Memory B cell (primary cell): Measurements from ENCODE around the gene ELAVL2.

Experiments
- ATAC-seq: fragments of 150-1000 bp; cut with Tn5 transposase; 2 replicates; pipeline ENCODE4 v1.10.0; 2021; ENCODE audit warnings: low read depth, mild to moderate bottlenecking, moderate library complexity
- DNase-seq, 2 donors: peaks; one replicate each; pipeline ENCODE4 v3.0.0; 2022; ENCODE audit warnings: low spot score in 2 of 2
- H3K27ac Mint-ChIP-seq: one replicate; pipeline ENCODE4 v1.8.0; 2022; ENCODE audit warnings: mild to moderate bottlenecking, moderate library complexity, mixed read lengths
- H3K27me3 Mint-ChIP-seq: one replicate; pipeline ENCODE4 v1.8.0; 2022; ENCODE audit warnings: mixed read lengths
- H3K36me3 Mint-ChIP-seq: one replicate; pipeline ENCODE4 v1.8.0; 2022; ENCODE audit warnings: mild to moderate bottlenecking, mixed read lengths
- H3K4me1 Mint-ChIP-seq: one replicate; pipeline ENCODE4 v1.8.0; 2022; ENCODE audit warnings: mixed read lengths
- H3K4me3 Mint-ChIP-seq: one replicate; pipeline ENCODE4 v1.8.0; 2022; ENCODE audit warnings: mild to moderate bottlenecking, moderate library complexity, mixed read lengths
- H3K9me3 Mint-ChIP-seq: one replicate; pipeline ENCODE4 v1.8.0; 2022; ENCODE audit warnings: mixed read lengths

Gene ELAVL2

DNA sequence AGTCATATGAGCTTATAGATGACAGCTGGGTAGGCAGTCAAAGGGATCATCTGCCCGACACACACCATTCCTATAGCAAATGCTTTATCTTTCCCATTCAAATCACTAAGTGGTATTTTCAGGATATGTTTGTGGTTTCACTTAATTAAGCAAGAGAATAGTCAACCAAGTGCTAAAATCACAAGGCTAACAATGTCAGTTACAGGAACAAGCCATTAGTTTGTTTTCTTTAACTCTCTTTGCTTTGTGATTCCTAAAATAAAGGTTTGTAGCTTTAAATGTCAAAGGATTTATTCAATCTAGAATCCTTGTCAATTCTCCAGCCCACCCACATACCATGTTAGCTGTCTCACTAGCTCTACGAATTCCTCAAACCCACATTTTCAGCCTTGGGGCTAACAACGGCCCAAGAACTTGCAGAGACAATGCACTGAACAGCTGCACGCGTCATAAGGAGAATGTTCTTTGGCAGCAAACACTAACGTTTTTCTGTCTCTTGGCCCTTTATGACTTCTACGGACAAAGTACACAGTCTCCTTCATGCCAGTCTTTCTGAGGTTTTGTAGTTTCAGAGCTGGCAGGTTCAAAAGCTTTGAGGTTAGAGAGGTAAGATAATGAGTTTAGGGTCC lies 56.6 kb downstream of the ELAVL2 start:
- no peak for ATAC-seq
- Mint-ChIP-seq H3K27me3 (no peaks in the 10 kb centered on the region), H3K4me3 (no peak overlapping the region), H3K36me3 (no peaks in the 10 kb centered on the region), H3K4me1 (no peaks in the 10 kb centered on the region), H3K9me3 (peaks cover 4% of the 10 kb centered on the region), H3K27ac (no peak overlapping the region)
- DNase-seq: no peak

DNA sequence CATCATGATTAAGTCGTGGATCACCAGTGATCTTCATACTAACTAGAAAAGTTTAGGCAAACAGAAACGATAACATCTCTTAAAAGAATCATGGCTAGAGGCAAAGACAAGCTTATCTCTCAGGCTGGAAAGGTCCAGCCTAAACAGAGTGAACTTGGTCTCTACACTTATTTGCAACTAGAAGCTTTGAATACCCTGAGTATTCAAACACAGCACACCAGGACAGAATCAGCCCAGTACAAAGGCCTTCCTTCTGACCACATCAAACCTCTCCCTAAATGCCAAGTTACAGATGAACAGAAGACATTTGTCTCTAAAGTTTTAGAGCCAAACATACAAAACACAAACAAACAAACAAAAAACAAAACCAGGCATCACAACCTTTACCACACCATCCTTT lies 57.2 kb downstream of the ELAVL2 start:
- H3K9me3 Mint-ChIP-seq: peaks cover 4% of the 10 kb centered on the region
- H3K4me3 Mint-ChIP-seq: no peak overlapping the region
- H3K4me1 Mint-ChIP-seq: no peaks in the 10 kb centered on the region
- H3K36me3 Mint-ChIP-seq: no peaks in the 10 kb centered on the region
- ATAC-seq: no peak
- no peaks in the 10 kb centered on the region for H3K27me3 Mint-ChIP-seq
- H3K27ac Mint-ChIP-seq: no peak overlapping the region
- DNase-seq: no peak

DNA sequence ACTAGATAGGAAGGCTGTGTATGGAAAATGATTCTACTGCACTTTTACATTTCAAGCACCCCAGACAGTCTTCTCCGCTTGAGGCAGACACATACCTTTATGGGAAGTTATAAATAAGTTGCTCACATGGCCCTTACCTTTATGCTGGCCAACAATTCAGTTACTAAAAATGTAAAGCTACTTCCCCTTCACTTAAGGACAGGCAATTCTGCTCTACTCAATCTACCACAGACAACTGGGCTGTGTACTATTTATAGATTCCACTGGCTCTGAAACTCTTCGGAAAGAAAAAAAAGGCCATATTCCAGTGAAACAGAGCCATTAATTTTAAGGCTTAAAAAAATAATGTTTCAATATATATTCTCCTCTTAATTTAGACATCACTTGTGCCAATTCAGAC lies 59.4 kb downstream of the ELAVL2 start:
- peaks cover 4% of the 10 kb centered on the region for H3K9me3 Mint-ChIP-seq

DNA sequence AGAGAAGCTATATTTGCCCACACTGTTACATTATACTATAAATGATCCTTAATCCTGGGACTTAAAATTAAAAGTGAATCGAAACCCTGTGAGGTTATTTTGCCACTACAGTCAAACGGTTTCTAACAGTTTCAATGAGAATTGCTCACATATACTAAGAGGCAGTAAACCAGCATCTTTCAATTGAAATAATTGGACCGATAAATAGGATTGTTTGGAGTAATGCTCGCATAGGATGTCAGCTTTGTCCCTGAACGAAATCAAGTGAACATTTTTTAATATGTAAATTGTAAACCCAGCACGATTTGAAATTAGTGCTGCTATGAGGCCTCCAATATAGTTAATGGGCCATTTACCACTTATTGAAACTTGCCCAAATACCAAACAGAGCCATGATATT lies 60.5 kb downstream of the ELAVL2 start:
- H3K27me3 Mint-ChIP-seq: no peaks in the 10 kb centered on the region

More for the DNA sequence above, 59.4 kb downstream of the ELAVL2 start:
- Mint-ChIP-seq H3K27ac (no peak overlapping the region), H3K4me1 (no peaks in the 10 kb centered on the region), H3K36me3 (no peaks in the 10 kb centered on the region), H3K4me3 (no peak overlapping the region), H3K27me3 (no peaks in the 10 kb centered on the region)
- no peak for DNase-seq
- no peak for ATAC-seq

DNA sequence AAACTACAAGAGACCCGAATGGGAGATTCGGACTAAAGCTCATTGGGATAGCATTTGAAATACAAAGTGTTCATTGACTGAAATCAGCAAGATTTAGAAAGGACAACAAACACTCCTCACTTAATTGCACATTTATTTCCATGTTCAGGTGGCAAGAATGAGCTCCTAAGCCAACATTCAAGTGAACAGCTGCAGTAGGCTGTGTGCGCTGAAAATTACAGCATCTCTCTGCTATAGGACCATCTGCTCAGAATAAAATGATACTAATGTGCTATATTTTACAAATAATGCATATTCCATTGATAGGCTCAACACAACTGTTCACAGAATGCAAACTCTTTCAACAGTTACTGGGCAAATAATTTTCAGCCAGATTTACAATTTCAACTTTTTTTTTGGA lies 61.8 kb downstream of the ELAVL2 start:
- Mint-ChIP-seq H3K27ac (no peak overlapping the region), H3K4me1 (no peaks in the 10 kb centered on the region), H3K9me3 (no peaks in the 10 kb centered on the region), H3K27me3 (no peaks in the 10 kb centered on the region), H3K36me3 (no peaks in the 10 kb centered on the region), H3K4me3 (no peak overlapping the region)
- DNase-seq (no peak), ATAC-seq (no peak)

More for the DNA sequence above, 60.5 kb downstream of the ELAVL2 start:
- Mint-ChIP-seq H3K27ac (no peak overlapping the region), H3K36me3 (no peaks in the 10 kb centered on the region), H3K4me1 (no peaks in the 10 kb centered on the region), H3K4me3 (no peak overlapping the region), H3K9me3 (peaks cover 4% of the 10 kb centered on the region)
- ATAC-seq (no peak), DNase-seq (no peak)

DNA sequence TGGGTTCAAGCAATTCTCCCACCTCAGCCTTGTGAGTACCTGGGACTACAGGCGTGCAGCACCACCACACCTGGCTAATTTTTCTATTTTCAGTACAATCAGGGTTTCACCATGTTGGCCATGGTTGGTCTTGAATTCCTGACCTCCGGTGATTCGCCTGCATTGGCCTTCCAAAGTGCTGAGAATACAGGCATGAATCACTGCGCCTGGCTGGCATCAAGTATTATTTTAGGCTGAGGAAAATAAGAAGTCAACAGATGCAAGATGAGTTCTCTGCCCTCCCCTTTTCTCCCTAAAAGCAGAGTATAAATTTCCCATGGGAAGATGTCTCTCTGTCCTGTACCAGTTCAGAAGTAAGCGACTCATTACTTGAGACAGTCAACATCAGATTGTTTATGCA lies 71.5 kb downstream of the ELAVL2 start:
- Mint-ChIP-seq H3K36me3 (no peaks in the 10 kb centered on the region), H3K4me1 (no peaks in the 10 kb centered on the region), H3K27ac (no peak overlapping the region), H3K4me3 (no peak overlapping the region), H3K9me3 (peaks cover 6% of the 10 kb centered on the region), H3K27me3 (no peaks in the 10 kb centered on the region)
- ATAC-seq (no peak), DNase-seq (no peak)

- no peaks in the 10 kb centered on the region for H3K27me3 Mint-ChIP-seq
- peaks cover 10% of the 10 kb centered on the region for H3K9me3 Mint-ChIP-seq
- no peaks in the 10 kb centered on the region for H3K36me3 Mint-ChIP-seq
- ATAC-seq (no peak), DNase-seq (no peak)
- no peaks in the 10 kb centered on the region for H3K4me1 Mint-ChIP-seq
- H3K4me3 Mint-ChIP-seq: no peak overlapping the region
- H3K27ac Mint-ChIP-seq: no peak overlapping the region
Measured at GRCh38 chr9:23752859-23753258, 73.2 kb downstream of the ELAVL2 start.

GRCh38 chr9:23751633-23752032 lies 74.4 kb downstream of the ELAVL2 start:
- Mint-ChIP-seq H3K27ac (no peak overlapping the region), H3K4me1 (no peaks in the 10 kb centered on the region), H3K27me3 (no peaks in the 10 kb centered on the region), H3K4me3 (no peak overlapping the region), H3K9me3 (peaks cover 13% of the 10 kb centered on the region), H3K36me3 (no peaks in the 10 kb centered on the region)
- DNase-seq (no peak), ATAC-seq (no peak)

GRCh38 chr9:23750808-23751207 lies 75.2 kb downstream of the ELAVL2 start:
- no peaks in the 10 kb centered on the region for H3K27me3 Mint-ChIP-seq
- H3K4me3 Mint-ChIP-seq: no peak overlapping the region
- H3K9me3 Mint-ChIP-seq: peaks cover 13% of the 10 kb centered on the region
- H3K4me1 Mint-ChIP-seq: no peaks in the 10 kb centered on the region
- DNase-seq (no peak), ATAC-seq (no peak)
- no peaks in the 10 kb centered on the region for H3K36me3 Mint-ChIP-seq
- H3K27ac Mint-ChIP-seq: no peak overlapping the region

GRCh38 chr9:23747088-23748075 lies 78.7 kb downstream of the ELAVL2 start:
- H3K9me3 Mint-ChIP-seq: peaks cover 9% of the 10 kb centered on the region
- no peaks in the 10 kb centered on the region for H3K36me3 Mint-ChIP-seq
- no peaks in the 10 kb centered on the region for H3K4me1 Mint-ChIP-seq
- no peak overlapping the region for H3K27ac Mint-ChIP-seq
- H3K4me3 Mint-ChIP-seq: no peak overlapping the region
- DNase-seq (no peak), ATAC-seq (no peak)
- no peaks in the 10 kb centered on the region for H3K27me3 Mint-ChIP-seq

GRCh38 chr9:23746317-23746716 lies 79.7 kb downstream of the ELAVL2 start:
- Mint-ChIP-seq H3K27ac (no peak overlapping the region), H3K9me3 (peaks cover 10% of the 10 kb centered on the region), H3K4me3 (no peak overlapping the region), H3K36me3 (no peaks in the 10 kb centered on the region), H3K27me3 (no peaks in the 10 kb centered on the region), H3K4me1 (no peaks in the 10 kb centered on the region)
- DNase-seq (no peak), ATAC-seq (no peak)

DNA sequence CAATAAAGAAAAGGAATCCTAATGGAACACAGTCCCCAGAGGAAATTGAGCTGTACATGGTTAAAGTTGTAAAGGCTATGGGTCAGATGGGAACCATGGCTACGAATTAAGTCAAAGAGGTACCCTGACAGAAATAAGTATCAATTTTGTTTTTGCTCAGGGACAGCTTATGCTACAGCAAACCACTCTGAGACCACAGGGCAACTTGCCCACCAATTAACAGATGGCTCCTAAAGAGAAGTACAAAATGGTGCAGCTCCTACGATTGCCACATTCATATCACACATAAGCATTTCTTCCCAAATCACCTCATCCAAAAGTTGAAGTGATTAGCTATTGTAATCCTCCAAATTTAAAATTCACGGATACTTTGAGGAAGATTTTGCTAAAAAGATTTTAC lies 83.0 kb downstream of the ELAVL2 start:
- H3K36me3 Mint-ChIP-seq: no peaks in the 10 kb centered on the region
- ATAC-seq: no peak
- H3K4me1 Mint-ChIP-seq: no peaks in the 10 kb centered on the region
- H3K27ac Mint-ChIP-seq: no peak overlapping the region
- peaks cover 6% of the 10 kb centered on the region for H3K9me3 Mint-ChIP-seq
- H3K4me3 Mint-ChIP-seq: no peak overlapping the region
- DNase-seq: no peak
- H3K27me3 Mint-ChIP-seq: no peaks in the 10 kb centered on the region

DNA sequence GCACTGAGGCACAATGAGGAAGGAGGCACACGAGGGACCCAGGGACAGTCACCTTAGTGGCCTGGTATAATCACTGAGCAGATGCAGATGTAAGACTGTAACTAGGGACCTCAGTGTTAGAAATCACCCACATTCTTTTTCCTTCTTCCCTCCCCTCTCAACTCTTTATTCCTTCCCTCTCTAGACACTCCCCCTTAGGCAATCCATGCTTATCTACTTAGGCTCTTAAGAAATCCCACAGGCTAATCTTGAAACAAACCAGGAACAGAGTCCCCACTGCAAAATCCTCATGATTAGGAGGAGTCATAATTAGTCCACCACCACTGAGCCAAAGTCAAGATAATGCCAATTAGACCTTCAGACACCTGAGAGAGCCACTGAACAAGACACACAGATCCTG lies 84.7 kb downstream of the ELAVL2 start:
- Mint-ChIP-seq H3K27ac (no peak overlapping the region), H3K36me3 (no peaks in the 10 kb centered on the region), H3K9me3 (peaks cover 4% of the 10 kb centered on the region), H3K27me3 (no peaks in the 10 kb centered on the region), H3K4me3 (no peak overlapping the region), H3K4me1 (no peaks in the 10 kb centered on the region)
- DNase-seq (no peak), ATAC-seq (no peak)

- peaks cover 4% of the 10 kb centered on the region for H3K9me3 Mint-ChIP-seq
- no peak overlapping the region for H3K27ac Mint-ChIP-seq
- no peak for DNase-seq
- ATAC-seq: no peak
- H3K27me3 Mint-ChIP-seq: no peaks in the 10 kb centered on the region
- H3K36me3 Mint-ChIP-seq: no peaks in the 10 kb centered on the region
- H3K4me3 Mint-ChIP-seq: no peak overlapping the region
- H3K4me1 Mint-ChIP-seq: no peaks in the 10 kb centered on the region
Measured at GRCh38 chr9:23740531-23740930, 85.5 kb downstream of the ELAVL2 start.
